GM12874 (cell line): Measurements from ENCODE around the gene RNF26.
A peak's percentile ranks its signal among the peaks of the same experiment; 100 is the strongest.

Source experiments
- CTCF ChIP-seq: IDR thresholded peaks from 2 replicates; pipeline ENCODE4 v1.5.1; 2011; ENCODE audit warnings: low read depth, mild to moderate bottlenecking, control low read depth, low read length, moderate library complexity; ENCODE audit not compliant: insufficient read depth

The RNF26 gene

DNA sequence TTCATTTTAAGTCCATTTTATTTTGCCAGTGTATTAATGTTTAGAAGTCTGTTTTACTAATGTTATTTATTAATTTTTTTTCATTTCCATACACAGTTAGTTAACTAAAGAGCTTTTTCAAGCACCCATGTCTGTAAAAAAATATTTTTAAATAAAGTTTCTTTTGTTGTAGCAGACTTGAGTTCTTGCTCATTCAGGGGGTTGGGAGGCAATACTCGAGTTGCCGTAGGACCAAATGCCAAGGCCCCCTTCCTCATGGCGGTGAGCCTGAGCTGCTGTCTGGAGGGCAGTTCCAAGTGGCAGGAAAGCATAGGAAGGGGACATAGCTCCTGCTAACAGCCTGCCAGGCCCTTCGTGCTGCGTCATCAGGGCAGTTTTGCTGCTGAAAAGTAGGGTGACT lies 26.4 kb upstream of the RNF26 start:
- TF ChIP-seq CTCF = no peak

DNA sequence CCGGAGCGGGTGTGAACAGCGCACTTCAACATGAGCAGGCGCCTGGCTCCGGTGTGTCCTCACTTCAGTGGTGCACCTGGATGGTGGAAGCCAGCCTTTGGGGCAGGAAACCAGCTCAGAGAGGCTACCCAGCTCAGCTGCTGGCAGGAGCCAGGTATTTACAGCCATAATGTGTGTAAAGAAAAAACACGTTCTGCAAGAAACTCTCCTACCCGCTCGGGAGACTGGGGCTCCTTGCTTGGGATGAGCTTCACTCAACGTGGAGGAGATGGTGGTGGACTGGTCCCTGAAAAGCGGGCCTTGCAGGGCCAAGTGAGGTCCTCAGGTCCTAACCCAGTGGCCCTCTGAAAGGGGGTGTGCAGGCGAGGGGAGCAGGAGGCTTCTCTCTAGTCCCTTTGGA lies 24.9 kb upstream of the RNF26 start:
- TF ChIP-seq CTCF = no peak

- TF ChIP-seq CTCF = no peak
Measured at GRCh38 chr11:119309953-119310681, 24.2 kb upstream of the RNF26 start.

- no peak for TF ChIP-seq CTCF
Measured at GRCh38 chr11:119310682-119311052, 23.7 kb upstream of the RNF26 start.

DNA sequence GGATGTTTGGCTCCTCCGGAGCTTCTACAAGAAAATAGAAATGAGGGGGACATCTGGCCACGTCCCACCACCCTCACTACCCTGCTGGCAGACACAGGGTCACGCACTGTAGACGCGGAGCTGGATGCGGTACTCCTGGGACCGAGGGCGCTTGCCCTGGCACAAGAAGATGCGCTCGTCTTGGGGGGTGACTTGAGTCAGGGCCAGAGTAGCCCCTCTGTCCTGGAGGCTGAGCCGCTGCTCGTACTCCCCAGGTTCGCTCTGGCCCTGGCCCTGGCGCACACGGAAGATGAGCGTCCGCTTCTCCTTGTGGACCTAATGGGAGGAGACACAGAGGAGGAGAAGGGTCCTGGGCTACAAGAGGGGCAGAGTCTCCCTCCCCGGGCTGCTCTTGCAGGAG lies 19.6 kb upstream of the RNF26 start:
- TF ChIP-seq CTCF = no peak

- TF ChIP-seq CTCF = peak; percentile 27; the same call in 1 of the 2 replicates
Measured at GRCh38 chr11:119315131-119316015, 19.0 kb upstream of the RNF26 start.

DNA sequence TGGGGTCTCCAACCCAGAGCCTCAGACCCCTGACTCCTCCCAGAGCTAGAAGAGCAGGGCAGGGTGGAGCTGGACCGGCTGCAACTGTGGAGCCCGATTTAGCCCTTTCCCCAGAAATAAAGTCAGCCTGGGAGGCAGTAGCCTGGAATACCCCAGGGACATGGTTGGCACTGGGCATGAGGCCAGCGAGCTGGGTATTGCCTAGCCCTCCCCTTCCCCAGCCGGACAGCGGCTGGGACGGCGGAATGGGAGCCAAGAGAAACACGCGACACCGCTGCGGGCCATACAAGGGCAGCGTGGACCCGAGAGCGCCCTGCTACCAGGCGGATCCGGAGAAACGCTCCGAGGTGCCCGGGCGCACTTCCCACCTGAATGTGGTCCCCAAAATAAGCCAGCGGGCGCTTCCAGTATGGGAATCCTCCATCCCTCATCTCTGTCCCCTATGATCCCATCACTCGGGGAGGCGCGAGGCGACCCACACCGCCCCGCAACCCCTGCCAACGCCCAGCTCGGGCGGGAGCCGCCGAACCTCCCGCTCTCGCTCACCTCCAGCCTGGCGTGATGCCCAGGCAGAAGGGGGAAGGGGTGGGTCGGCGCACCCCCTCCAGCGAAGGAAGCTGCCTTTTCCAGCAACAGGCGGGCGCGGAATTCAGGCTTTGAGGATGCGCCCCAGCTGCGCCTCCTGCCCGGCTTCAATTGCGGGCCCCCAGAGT lies 18.2 kb upstream of the RNF26 start:
- TF ChIP-seq CTCF = no peak
